CD4-positive, alpha-beta T cell (primary cell): ENCODE measurements around the gene ZFP57. TPM values are rescaled to one million over a fixed set of nuclear protein-coding genes. Genes with fewer than 3 reads are reported as not detected.

Experiments used
- ATAC-seq: fragments of 200-7000 bp; cut with Tn5 transposase; one replicate; pipeline ENCODE4 v1.10.0; 2022; ENCODE audit warnings: mild to moderate bottlenecking; ENCODE audit not compliant: poor library complexity
- CTCF ChIA-PET: fragments of 350-600 bp; sonication (Branson Sonifier 250); formaldehyde crosslinking; loops from one replicate; lab custom pipeline; 2021; ENCODE audit warnings: antibody characterized with exemption, inconsistent platforms; lab: Charles Lee
- POLR2A ChIA-PET: fragments of 350-600 bp; sonication (Branson Sonifier 250); formaldehyde crosslinking; loops from one replicate; lab custom pipeline; 2021; ENCODE audit warnings: antibody characterized with exemption, inconsistent platforms; lab: Charles Lee
- DNase-seq, 14 experiments: peaks; one replicate each; pipeline ENCODE4 v3.0.0-alpha.2; 2013 to 2020; ENCODE audit warnings: mixed read lengths in 2 of 14
- H3K27ac ChIP-seq, 2 donors: one replicate each; pipeline versions ENCODE4 v1.5.1 to v1.7.0; 2013; ENCODE audit warnings: low read length in 2 of 2, low read depth in 1 of 2, mild to moderate bottlenecking in 1 of 2
- H3K27me3 ChIP-seq, 2 experiments: 1 replicate in 1 of 2; 2 replicates in 1 of 2; pipeline versions ENCODE4 v1.6.1 to v1.7.0; 2013; ENCODE audit warnings: low read length in 2 of 2, control low read depth in 1 of 2, mild to moderate bottlenecking in 1 of 2, moderate library complexity in 1 of 2; ENCODE audit not compliant: insufficient read depth in 2 of 2, control insufficient read depth in 1 of 2
- H3K36me3 ChIP-seq: one replicate; pipeline ENCODE4 v1.6.1; 2013; ENCODE audit warnings: low read length, control low read depth; ENCODE audit not compliant: insufficient read depth
- H3K4me1 ChIP-seq: one replicate; pipeline ENCODE4 v1.6.1; 2013; ENCODE audit warnings: low read length, control low read depth; ENCODE audit not compliant: insufficient read depth
- H3K4me3 ChIP-seq: one replicate; pipeline ENCODE4 v1.5.1; 2013; ENCODE audit warnings: mild to moderate bottlenecking, low read length, moderate library complexity
- H3K9me3 ChIP-seq, 2 experiments: 1 replicate in 1 of 2; 2 replicates in 1 of 2; pipeline versions ENCODE4 v1.6.1 to v1.7.0; 2013; ENCODE audit warnings: low read length in 2 of 2, mild to moderate bottlenecking in 2 of 2, control low read depth in 1 of 2, moderate library complexity in 1 of 2; ENCODE audit not compliant: control insufficient read depth in 1 of 2, insufficient read depth in 1 of 2
- H3K27ac Mint-ChIP-seq: one replicate; pipeline ENCODE4 v1.8.0; 2020; ENCODE audit warnings: mixed read lengths
- H3K27me3 Mint-ChIP-seq: one replicate; pipeline ENCODE4 v1.8.0; 2021; ENCODE audit warnings: mixed read lengths
- H3K36me3 Mint-ChIP-seq: one replicate; pipeline ENCODE4 v1.8.0; 2021; ENCODE audit warnings: low read depth, mixed read lengths
- H3K4me1 Mint-ChIP-seq: one replicate; pipeline ENCODE4 v1.8.0; 2021; ENCODE audit warnings: low read depth, mixed read lengths
- H3K4me3 Mint-ChIP-seq: one replicate; pipeline ENCODE4 v1.8.0; 2020; ENCODE audit warnings: mild to moderate bottlenecking, mixed read lengths
- H3K9me3 Mint-ChIP-seq: one replicate; pipeline ENCODE4 v1.8.0; 2020; ENCODE audit warnings: mixed read lengths
- CTCF ChIP-seq: fragments of 200-600 bp; IDR thresholded peaks from one replicate; pipeline ENCODE4 v1.8.0; 2022; ENCODE audit warnings: antibody characterized with exemption, mild to moderate bottlenecking
- intact Hi-C, 2 experiments: fragments of 100-400 bp; cut with DNase I in 1 of 2; cut with micrococcal nuclease in 1 of 2; formaldehyde crosslinking; loops; one replicate each; pipeline versions ENCODE4 v1.15.1 to v1.9.0; 2023 to 2025; cut with DNase I, micrococcal nuclease
- total RNA-seq, 174 experiments: library from RNA in 2 of 174; stranded (reverse) in 2 of 174; gene quantifications; one replicate each; pipeline ENCODE4 v1.2.3 and lab custom pipeline; 2021 to 2026

ZFP57 gene
- total RNA-seq, 2 experiments from 2014 or later, result not detected

DNA sequence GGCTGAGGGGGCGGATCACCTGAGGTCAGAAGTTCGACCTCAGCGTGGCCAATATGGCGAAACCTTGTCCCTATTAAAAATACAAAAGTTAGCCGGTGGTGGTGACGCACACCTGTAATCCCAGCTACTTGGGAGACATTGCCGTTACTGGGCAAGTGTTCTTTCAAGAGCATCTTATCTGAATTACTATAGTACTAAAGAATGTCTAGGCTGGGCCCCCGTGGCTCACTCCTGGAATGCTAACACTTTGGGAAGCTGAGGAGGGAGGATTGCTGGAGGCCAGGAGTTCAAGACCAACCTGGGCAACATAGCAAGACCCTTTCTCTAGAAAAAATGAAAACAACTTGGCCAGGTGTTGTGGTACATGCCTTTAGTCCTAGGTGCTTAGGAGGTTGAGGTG, 859 bp upstream of the ZFP57 start:
- Mint-ChIP-seq H3K36me3 (no peaks in the 10 kb centered on the region), H3K27ac (no peak overlapping the region), H3K4me1 (peaks cover 9% of the 10 kb centered on the region), H3K27me3 (peaks cover 16% of the 10 kb centered on the region), H3K9me3 (no peaks in the 10 kb centered on the region), H3K4me3 (no peak overlapping the region)
- no peak for DNase-seq
- Histone ChIP-seq H3K4me3 (no peak overlapping the region), H3K9me3 (peaks cover 0 to 9% of the 10 kb centered on the region in 2 experiments), H3K27ac (no peak overlapping the region), H3K36me3 (no peaks in the 10 kb centered on the region), H3K4me1 (peaks cover 11% of the 10 kb centered on the region), H3K27me3 (peaks cover 0 to 2% of the 10 kb centered on the region in 2 experiments)
- ChIA-PET CTCF (interaction anchor here (0.7 kb wide), 1 partner anchor 28 kb away, joined by 3 read pairs; no protein-coding TSS in a partner anchor), POLR2A (no interaction called here)
- no peak for TF ChIP-seq CTCF
- ATAC-seq, result no peak
- intact Hi-C loops, result no loop called here

DNA sequence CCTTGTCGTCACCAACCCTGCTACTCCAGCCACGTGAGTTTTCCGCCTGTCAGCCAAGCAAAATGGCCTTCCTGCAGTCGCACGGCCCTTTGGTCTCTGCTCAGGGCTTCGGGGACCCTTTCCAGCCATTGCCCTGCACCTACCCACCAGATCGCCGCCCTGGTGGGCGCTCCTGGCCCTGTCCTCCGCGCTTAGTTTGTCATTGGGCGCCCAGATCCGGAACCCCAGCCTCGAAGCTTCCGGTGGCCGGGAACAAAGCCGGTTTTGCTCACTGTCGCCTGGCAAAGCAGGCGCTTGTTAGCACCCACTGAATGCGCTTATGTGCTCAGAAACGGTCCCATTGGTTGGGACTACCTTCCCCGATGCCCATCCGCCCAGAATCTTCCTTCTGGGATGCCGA, 536 bp downstream of the ZFP57 start:
- ChIA-PET CTCF (no interaction called here), POLR2A (no interaction called here)
- Histone ChIP-seq H3K36me3 (no peaks in the 10 kb centered on the region), H3K27ac (no peak overlapping the region), H3K27me3 (no peaks in the 10 kb centered on the region), H3K9me3 (peaks cover 0 to 9% of the 10 kb centered on the region in 2 experiments), H3K4me3 (no peak overlapping the region), H3K4me1 (peaks cover 15% of the 10 kb centered on the region)
- DNase-seq (peak in 1 of 14 experiments; percentile 33), ATAC-seq (no peak)
- TF ChIP-seq CTCF, result no peak
- intact Hi-C loops, result no loop called here
- Mint-ChIP-seq H3K27ac (no peak overlapping the region), H3K27me3 (peaks cover 16% of the 10 kb centered on the region), H3K4me3 (no peak overlapping the region), H3K9me3 (no peaks in the 10 kb centered on the region), H3K4me1 (peaks cover 9% of the 10 kb centered on the region), H3K36me3 (no peaks in the 10 kb centered on the region)

DNA sequence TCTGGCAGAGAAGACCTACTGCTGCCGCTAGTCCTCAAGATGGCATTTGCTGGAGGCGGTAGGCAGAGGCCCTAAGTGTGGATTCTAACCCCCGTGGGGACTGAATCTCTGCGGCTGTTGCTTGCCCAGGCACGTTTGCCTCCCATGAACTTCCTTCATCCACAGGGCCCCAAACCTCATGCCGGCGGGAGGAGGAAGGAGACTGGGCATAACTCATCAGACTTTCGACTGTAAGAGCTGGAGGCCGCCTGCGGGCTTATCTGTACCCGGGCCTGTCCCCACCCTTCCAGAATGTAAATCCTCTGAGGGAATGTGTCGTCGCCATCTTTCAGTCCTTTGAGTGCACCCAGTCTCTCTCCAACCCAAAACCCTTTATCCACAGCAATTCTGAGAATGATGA, 990 bp downstream of the ZFP57 start:
- intact Hi-C loops, result no loop called here
- no peak for TF ChIP-seq CTCF
- Histone ChIP-seq H3K36me3 (no peaks in the 10 kb centered on the region), H3K27ac (no peak overlapping the region), H3K4me1 (peaks cover 15% of the 10 kb centered on the region), H3K9me3 (peaks cover 0 to 9% of the 10 kb centered on the region in 2 experiments), H3K27me3 (no peaks in the 10 kb centered on the region), H3K4me3 (no peak overlapping the region)
- CTCF ChIA-PET, result no interaction called here
- H3K27ac Mint-ChIP-seq, result no peak overlapping the region
- no peak for DNase-seq
- H3K9me3 Mint-ChIP-seq, result no peaks in the 10 kb centered on the region
- ATAC-seq, result no peak
- H3K4me1 Mint-ChIP-seq, result peaks cover 9% of the 10 kb centered on the region
- peaks cover 16% of the 10 kb centered on the region for H3K27me3 Mint-ChIP-seq
- H3K4me3 Mint-ChIP-seq, result no peak overlapping the region
- POLR2A ChIA-PET, result no interaction called here
- no peaks in the 10 kb centered on the region for H3K36me3 Mint-ChIP-seq
